SJSA1 (cell line): ENCODE measurements around the gene FAM53A. TPM values are rescaled to one million over a fixed set of nuclear protein-coding genes. Genes with fewer than 3 reads are reported as not detected.
"Not testable (repeated sequence)": the region's sequence is repeated elsewhere in the genome, so short reads cannot be mapped to it uniquely, and the experiment has no call there.

Experiments used
- DNase-seq, 2 experiments: peaks; one replicate each; pipeline ENCODE4 v3.0.0-alpha.2; 2015 to 2020; ENCODE audit warnings: low spot score in 2 of 2, low read depth in 1 of 2
- H3K27ac ChIP-seq: fragments of 250-450 bp; sonication (Bioruptor Pico); 2 replicates; pipeline ENCODE4 v1.5.1; 2020; ENCODE audit warnings: mild to moderate bottlenecking, moderate library complexity
- H3K27me3 ChIP-seq: fragments of 250-450 bp; sonication (Bioruptor Pico); replicated peaks from 2 replicates; pipeline ENCODE4 v1.5.1; 2020; ENCODE audit warnings: mild to moderate bottlenecking, moderate library complexity
- H3K36me3 ChIP-seq: fragments of 250-450 bp; sonication (Bioruptor Pico); 2 replicates; pipeline ENCODE4 v1.5.1; 2020; ENCODE audit warnings: mild to moderate bottlenecking
- H3K4me1 ChIP-seq: fragments of 250-450 bp; sonication (Bioruptor Pico); replicated peaks from 2 replicates; pipeline ENCODE4 v1.6.1; 2021; ENCODE audit warnings: mild to moderate bottlenecking
- H3K4me3 ChIP-seq: fragments of 250-450 bp; sonication (Bioruptor Pico); 2 replicates; pipeline ENCODE4 v1.5.1; 2020; ENCODE audit warnings: mild to moderate bottlenecking
- H3K9me3 ChIP-seq: fragments of 250-450 bp; sonication (Bioruptor Pico); replicated peaks from 2 replicates; pipeline ENCODE4 v1.5.1; 2020; ENCODE audit warnings: mild to moderate bottlenecking
- total RNA-seq: library from RNA; depleted of rRNA; stranded (reverse); fragments of >200 nt; shearing (Covaris generic); gene quantifications from 2 replicates; pipeline ENCODE4 v1.2.3, GENCODE V29; 2014

The FAM53A gene
- total RNA-seq, 1 experiment from 2014 or later: 0.39 TPM

DNA sequence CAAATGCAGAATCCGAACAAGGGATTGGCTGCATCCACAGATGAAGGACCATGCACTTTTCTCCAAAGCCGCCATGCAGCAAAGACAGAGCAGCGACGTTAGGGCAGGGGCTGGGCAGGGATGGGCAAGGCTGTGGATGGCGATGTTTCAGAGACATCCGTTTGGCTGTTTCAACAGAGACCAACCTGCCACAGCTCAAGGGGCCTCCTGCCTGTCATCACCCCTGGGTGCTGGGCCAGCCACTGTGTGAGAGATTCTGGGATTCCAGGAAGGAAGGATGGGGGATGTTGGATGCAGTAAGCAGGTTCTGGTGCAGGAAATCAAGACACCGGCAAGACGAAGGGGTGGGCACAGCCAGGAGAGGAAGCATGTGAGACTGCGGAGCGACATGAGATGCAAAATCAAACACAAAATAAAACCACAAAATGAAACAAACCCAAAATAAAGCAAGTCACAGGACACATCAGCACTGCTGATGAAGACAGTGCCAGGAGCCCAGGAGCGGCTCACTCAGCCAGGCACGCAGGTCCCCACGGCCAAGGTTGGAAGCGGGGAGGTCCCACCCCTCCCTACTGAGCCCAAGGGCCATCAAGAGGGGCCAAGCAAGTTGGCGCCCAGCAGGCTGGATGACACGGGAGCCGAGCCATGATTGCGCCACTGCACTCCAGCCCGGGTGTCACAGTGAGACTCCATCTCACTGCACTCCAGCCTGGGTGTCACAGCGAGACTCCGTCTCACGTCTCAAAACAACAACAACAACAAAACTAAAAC is 68.1 kb downstream of the FAM53A start:
- no peaks in the 10 kb centered on the region for H3K36me3 ChIP-seq
- H3K9me3 ChIP-seq: no peaks in the 10 kb centered on the region
- no peak overlapping the region for H3K27ac ChIP-seq
- no peak overlapping the region for H3K4me3 ChIP-seq
- no peaks in the 10 kb centered on the region for H3K27me3 ChIP-seq
- DNase-seq: no peak
- no peaks in the 10 kb centered on the region for H3K4me1 ChIP-seq

DNA sequence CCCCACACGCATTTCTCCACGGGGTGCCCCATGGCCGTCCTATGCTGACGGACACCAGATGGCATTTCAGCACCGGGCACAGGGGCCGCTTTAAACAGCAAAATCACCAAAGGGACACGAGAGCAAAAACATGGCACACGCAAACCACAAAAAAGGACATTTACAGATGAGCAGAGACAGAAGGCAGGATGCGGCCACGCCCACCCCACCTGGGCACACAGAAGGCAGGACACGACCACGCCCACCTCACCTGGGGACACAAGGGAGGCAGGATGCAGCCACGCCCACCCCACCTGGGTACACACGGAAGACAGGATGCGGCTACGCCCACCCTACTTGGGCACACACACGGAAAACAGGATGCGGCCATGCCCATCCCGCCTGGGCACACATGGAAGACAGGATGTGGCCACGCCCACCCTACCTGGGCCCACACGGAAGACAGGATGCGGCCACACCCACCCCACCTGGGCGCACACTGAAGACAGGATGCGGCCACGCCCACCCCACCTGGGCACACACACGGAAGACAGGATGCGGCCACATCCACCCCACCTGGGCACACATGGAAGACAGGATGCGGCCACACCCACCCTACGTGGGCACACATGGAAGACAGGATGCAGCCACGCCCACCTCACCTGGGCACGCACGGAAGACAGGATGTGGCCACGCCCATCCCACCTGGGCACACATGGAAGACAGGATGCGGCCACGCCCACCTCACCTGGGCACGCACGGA is 69.1 kb downstream of the FAM53A start:
- H3K27me3 ChIP-seq: no peaks in the 10 kb centered on the region
- H3K36me3 ChIP-seq: no peaks in the 10 kb centered on the region
- no peaks in the 10 kb centered on the region for H3K9me3 ChIP-seq
- H3K27ac ChIP-seq: no peak overlapping the region
- no peaks in the 10 kb centered on the region for H3K4me1 ChIP-seq
- DNase-seq: no peak
- H3K4me3 ChIP-seq: no peak overlapping the region

DNA sequence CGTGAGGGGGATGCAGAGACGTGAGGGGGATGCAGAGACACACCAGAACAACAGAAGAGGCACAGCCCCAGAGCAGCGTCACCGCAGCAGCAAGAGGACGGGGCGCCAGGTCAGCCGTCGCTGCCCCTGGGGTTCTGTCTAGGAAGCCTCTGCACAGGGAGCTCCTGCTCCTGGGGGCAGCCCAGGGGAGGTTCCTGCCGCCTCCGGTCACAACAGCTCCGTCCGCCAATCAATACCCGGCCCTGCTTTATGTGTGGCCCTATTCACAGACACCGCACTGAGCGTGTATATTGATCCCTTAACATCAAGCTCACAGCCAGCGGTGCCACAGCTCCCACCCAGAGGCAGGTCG is 69.6 kb downstream of the FAM53A start:
- Histone ChIP-seq H3K36me3 (no peaks in the 10 kb centered on the region), H3K9me3 (no peaks in the 10 kb centered on the region), H3K27me3 (no peaks in the 10 kb centered on the region), H3K4me1 (no peaks in the 10 kb centered on the region), H3K4me3 (no peak overlapping the region), H3K27ac (no peak overlapping the region)
- no peak for DNase-seq

DNA sequence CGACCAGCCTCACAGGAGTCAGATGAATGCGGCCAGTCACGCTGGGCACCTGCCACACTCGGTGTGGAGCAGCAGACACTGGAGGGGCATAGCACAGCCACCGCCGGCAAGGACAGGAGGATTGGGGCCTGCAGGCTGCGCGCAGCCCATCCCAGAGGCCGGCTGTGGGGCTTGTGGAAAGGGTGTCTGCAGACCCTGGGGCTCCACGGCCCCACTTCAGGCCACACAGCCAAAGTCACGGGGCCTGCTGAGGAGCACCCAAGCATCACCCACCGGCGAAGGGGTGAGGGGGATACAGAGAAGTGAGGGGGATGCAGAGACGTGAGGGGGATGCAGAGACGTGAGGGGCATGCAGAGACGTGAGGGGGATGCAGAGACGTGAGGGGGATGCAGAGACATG is 70.1 kb downstream of the FAM53A start:
- Histone ChIP-seq H3K9me3 (no peaks in the 10 kb centered on the region), H3K27me3 (no peaks in the 10 kb centered on the region), H3K4me1 (no peaks in the 10 kb centered on the region), H3K4me3 (no peak overlapping the region), H3K27ac (no peak overlapping the region), H3K36me3 (no peaks in the 10 kb centered on the region)
- DNase-seq: no peak

DNA sequence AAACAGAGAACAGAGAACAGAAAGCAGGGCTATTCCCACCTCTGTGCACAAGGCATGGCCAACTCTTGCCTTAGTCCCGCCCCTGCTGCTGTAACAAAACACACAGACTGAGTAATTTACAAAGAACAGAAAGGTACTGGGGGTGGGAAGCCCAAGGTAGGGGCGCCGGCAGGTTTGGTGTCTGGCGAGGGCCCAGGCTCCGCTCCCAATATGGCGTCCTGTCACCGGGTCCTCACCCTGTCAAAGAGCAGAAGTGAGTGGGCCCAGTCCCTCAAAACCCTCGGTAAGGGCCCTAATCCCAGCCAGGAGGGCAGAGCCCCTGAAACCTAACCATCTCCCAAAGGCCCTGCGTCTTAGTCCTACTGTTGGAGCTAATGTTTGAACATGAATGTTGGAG is 71.0 kb downstream of the FAM53A start:
- no peak overlapping the region for H3K4me3 ChIP-seq
- H3K27ac ChIP-seq: no peak overlapping the region
- H3K4me1 ChIP-seq: no peaks in the 10 kb centered on the region
- H3K9me3 ChIP-seq: no peaks in the 10 kb centered on the region
- H3K27me3 ChIP-seq: no peaks in the 10 kb centered on the region
- no peak for DNase-seq
- H3K36me3 ChIP-seq: no peaks in the 10 kb centered on the region

DNA sequence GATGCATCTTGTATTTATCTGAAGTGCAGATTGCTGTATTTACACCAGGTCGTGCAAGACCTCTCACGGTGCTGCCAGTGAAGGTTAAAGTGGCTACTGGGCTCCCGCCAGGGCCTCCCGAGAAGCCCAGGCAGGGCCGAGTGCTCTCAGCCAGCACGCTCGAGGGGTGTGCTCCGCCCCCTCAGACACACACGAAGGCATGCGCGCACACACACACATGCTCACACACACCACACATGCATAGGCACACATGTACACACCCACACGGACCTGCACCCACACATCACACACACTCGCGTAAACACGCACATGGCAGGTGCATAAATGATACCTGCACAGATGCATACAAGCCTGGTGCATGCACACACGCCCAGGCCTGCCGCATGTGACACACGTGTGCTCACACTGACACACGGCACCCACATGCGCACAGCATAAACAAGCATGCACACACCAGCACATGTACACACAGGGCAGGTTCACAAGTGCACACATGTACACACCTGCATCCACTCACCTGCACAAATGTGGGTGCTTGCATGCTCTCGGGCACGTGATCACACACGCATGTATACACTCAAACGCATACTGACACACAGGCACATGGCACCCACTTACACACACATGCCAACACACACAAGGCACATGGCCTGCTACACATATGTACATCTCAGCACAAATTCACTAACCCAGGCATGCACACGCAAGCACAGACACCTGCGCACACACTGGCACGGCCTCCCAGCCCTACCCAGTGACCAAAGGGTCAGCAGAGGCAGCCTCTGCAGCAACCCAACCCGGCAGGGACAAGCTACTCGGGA is 71.6 kb downstream of the FAM53A start:
- Histone ChIP-seq H3K27ac (no peak overlapping the region), H3K36me3 (no peaks in the 10 kb centered on the region), H3K27me3 (no peaks in the 10 kb centered on the region)

DNA sequence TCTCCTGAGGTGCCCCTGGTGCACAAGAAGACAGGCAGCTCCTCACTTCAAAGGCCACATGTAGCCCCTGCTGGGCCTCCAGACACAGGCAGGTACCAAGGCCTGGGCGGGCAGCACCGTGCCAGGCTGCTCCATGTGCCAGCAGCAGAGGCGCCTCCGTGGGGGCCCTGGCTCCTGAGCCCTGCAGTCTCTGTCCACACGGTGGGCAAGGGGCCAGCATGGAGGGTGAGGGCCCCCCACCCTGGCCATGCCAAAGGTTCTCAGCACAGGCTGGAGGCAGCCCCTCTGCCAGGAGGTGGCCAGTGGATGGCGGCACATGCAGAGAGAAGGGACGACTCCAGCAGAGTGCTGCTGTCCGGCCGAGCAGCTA is 72.6 kb downstream of the FAM53A start:
- Histone ChIP-seq H3K9me3 (no peaks in the 10 kb centered on the region), H3K4me1 (no peaks in the 10 kb centered on the region), H3K27me3 (no peaks in the 10 kb centered on the region), H3K4me3 (no peak overlapping the region), H3K27ac (no peak overlapping the region), H3K36me3 (no peaks in the 10 kb centered on the region)
- no peak for DNase-seq

More for the DNA sequence above, 71.6 kb downstream of the FAM53A start:
- Histone ChIP-seq H3K4me1 (no peaks in the 10 kb centered on the region), H3K9me3 (no peaks in the 10 kb centered on the region), H3K4me3 (no peak overlapping the region)
- no peak for DNase-seq

DNA sequence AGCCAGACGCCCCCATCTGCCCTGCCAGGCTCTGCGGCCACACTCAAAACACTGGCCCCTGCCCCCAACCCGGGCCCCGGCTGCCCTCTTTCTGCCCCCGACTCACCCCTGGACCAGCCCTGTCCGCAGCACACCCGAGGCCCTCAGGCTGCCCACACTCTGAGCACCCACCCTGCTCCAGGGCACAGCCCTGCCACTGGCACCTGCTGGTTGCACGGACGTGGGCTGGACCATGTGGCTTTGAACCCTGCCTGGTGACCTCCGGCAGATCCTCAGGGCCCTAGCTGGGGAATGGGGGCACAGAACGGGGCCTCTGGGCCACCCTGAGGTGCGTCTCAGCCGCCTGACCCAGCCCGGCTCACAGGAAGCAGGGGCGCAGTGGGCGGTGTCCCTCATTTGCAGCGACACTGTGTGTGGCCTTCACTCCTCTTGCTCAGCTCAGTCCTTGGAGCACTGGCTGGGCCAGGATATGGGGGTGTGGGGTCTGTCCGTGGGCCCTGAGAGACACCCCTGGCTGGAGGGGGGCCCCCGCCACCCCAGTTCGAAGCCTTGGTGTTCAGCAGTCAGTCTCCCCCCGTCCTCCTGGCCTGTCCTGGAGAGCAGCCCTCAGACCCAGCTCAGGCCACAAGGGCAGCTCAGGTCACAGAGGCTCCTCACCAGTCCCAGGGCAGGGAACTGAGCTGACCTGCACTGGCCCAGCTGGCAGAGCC is 73.2 kb downstream of the FAM53A start:
- Histone ChIP-seq H3K27me3 (no peaks in the 10 kb centered on the region), H3K36me3 (no peaks in the 10 kb centered on the region), H3K27ac (no peak overlapping the region), H3K4me1 (no peaks in the 10 kb centered on the region), H3K4me3 (no peak overlapping the region), H3K9me3 (no peaks in the 10 kb centered on the region)
- DNase-seq: no peak

DNA sequence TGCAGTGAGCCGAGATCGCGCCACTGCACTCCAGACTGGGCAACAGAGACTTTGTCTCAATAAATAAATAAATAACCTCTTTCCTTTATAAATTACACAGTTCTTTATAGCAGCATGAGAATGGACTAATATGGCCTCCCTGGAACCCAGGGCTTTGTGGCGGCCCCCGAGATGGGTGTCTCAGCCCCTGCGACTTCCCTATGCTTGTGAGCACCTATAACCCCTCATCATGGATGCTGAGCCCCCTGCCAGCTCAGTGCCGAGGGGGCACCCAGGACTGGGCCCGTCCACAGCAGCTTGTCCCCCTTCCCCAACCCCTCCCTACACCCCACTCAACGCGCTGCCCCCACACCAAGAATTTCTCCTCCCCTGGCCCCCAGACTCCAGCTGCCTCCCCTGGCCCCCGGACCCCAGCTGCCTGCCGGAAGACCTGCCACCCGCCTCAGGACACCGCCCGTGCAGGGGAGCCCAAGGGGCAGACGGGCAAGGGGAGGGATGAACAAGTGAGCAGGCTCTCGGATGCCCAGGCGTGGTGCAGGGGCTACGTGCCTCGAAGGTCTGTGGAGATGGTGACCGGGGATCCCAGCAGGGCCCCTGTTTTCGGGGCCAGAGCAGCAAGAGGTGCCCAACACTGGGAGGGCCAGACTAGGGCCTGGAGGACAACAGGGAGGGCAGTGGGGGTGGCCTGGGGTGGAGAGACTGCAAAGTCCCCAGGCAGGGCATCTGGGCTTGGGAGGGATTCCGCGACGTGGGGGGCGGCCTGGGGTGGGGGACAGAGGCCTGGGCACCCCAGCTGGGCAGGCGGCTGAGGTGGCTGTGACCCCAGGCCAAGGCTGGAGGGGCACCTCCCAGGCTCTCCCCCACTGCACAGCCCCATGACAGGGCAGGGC is 74.0 kb downstream of the FAM53A start:
- H3K4me3 ChIP-seq: no peak overlapping the region
- H3K9me3 ChIP-seq: no peaks in the 10 kb centered on the region
- H3K4me1 ChIP-seq: no peaks in the 10 kb centered on the region
- no peak overlapping the region for H3K27ac ChIP-seq
- DNase-seq: no peak
- no peaks in the 10 kb centered on the region for H3K27me3 ChIP-seq
- no peaks in the 10 kb centered on the region for H3K36me3 ChIP-seq

DNA sequence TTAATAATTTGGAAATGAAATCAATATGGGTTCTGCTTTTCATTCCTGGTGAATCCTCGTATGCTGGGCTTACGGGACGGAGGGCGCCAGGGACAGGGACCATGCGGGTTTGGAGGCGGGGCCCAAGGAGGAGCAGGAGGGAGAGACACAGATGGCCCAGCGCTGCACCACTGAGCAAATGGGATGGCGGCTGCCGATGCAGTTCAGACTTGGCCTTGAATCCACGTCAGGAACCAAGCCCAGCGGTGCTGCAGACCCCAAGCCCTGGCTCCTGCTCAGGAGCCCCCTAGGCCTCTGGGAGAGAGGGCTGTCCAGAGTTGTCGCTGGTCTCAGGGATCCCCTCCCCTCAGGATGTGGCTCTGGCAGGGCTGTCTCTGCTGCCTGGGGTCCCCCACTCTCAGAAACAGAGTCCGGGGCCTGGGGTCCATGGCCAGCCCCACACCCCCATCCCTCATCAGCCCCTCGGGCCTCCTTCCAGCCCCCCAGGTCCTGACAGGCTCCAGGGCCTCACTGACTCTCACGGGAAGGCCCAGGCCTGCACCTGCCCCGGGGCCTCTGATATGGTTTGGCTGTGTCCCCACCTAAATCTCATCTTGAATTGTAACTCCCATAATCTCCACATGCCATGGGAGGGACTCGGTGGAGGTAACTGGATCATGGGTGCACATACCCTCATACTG is 75.2 kb downstream of the FAM53A start:
- Histone ChIP-seq H3K27me3 (no peaks in the 10 kb centered on the region), H3K4me3 (no peak overlapping the region), H3K4me1 (no peaks in the 10 kb centered on the region), H3K27ac (no peak overlapping the region), H3K36me3 (no peaks in the 10 kb centered on the region), H3K9me3 (no peaks in the 10 kb centered on the region)
- DNase-seq: no peak

DNA sequence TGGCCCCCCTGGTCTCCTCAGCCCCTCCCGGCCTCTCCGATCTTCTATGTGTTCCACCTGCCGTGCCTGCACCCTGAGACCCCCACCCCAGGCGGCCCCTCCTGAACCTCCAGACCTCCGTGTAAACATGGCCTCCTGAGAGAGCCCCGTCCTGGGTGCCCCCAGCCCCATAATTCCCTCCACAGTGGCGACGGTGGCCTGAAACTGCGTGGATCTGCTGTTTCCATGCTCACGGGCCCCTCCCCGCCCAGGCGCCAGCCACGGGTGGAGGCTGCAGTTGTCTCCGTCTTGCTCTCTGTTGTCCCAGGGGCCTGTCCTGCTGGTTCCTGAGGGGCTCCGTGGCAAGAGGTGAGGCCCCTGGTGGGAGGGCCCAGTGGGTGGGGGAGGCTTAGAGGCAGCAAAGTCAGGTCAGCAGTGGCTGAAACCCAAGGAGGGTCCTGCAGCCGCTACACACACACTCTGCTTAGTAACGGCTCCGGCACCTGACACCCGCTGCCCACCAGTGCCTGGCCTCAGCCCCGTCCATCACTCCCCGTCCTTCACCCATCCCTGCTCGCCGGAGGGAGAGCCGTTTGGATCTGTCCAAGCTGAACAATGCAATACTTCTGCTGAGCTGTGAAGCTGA is 75.8 kb downstream of the FAM53A start:
- no peak overlapping the region for H3K4me3 ChIP-seq
- no peaks in the 10 kb centered on the region for H3K9me3 ChIP-seq
- no peak for DNase-seq
- no peaks in the 10 kb centered on the region for H3K36me3 ChIP-seq
- H3K27me3 ChIP-seq: no peaks in the 10 kb centered on the region
- H3K4me1 ChIP-seq: no peaks in the 10 kb centered on the region
- no peak overlapping the region for H3K27ac ChIP-seq

DNA sequence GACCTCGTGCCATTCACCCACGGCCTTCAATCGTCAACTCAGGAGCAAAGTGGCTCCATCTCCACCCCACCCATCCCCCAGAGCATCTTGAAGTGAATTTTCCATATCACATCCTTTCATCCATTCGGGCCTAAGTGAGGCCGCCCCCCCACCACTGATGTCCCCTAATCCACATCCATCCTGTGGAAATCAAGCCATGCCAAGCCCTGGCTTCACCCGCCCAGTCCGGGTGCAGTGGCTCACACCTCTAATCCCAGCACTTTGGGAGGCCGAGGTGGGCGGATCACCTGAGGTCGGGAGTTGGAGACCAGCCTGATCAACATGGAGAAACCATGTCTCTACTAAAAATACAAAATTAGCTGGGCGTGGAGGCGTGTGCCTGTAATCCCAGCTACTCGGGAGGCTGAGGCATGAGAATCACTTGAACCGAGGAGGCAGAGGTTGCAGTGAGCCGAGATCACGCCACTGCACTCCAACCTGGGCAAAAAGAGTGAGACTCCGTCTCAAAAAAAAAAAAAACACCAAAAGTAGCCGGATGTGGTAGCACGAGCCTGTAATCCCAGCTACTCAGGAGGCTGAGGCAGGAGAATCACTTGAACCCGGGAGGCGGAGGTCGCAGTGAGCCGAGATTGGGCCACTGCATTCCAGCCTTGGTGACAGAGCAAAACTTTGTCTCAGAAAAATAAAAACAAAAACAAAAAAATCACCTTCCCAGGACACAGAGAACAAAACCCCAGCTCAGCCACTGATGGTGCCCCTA is 76.5 kb downstream of the FAM53A start:
- H3K4me3 ChIP-seq, H3K36me3 ChIP-seq, DNase-seq, H3K4me1 ChIP-seq, H3K27ac ChIP-seq, H3K27me3 ChIP-seq, H3K9me3 ChIP-seq: not testable (repeated sequence)
